GM12878 (cell line): Measurements from ENCODE around the gene GALK2.

Source experiments
- CEBPB ChIP-seq, 2 experiments: fragments of 150-350 bp in 1 of 2; IDR thresholded peaks; 2 replicates each; pipeline ENCODE4 v1.6.1; 2012 to 2014; ENCODE audit warnings: low read depth in 2 of 2, low read length in 2 of 2, borderline replicate concordance in 1 of 2, inconsistent platforms in 1 of 2
- EP300 ChIP-seq, 2 experiments: fragments of 150-350 bp in 1 of 2; IDR thresholded peaks; 2 replicates each; pipeline ENCODE4 v1.6.1; 2011 to 2012; ENCODE audit warnings: low read depth in 2 of 2, low read length in 2 of 2, borderline replicate concordance in 1 of 2, improper control_type of control experiment in 1 of 2, inconsistent platforms in 1 of 2; ENCODE audit not compliant: control insufficient read depth in 1 of 2
- RAD21 ChIP-seq: IDR thresholded peaks from 2 replicates; pipeline ENCODE4 v1.6.1; 2011; ENCODE audit warnings: mild to moderate bottlenecking, low read depth, low read length, moderate library complexity; ENCODE audit not compliant: insufficient read depth
- SPI1 ChIP-seq: IDR thresholded peaks from 2 replicates; pipeline ENCODE4 v1.6.1; 2011; ENCODE audit warnings: low read depth, mild to moderate bottlenecking, low read length, moderate library complexity, borderline replicate concordance; ENCODE audit not compliant: insufficient read depth
- TF ChIP-seq, protein P1 (sequence below), 3 experiments: IDR thresholded peaks in 2 of 3; conservative IDR thresholded peaks in 1 of 3; 2 replicates each; pipeline ENCODE4 v1.5.1; 2011; ENCODE audit warnings: low read depth in 3 of 3, low read length in 3 of 3, mild to moderate bottlenecking in 3 of 3, control low read depth in 2 of 3, moderate library complexity in 2 of 3, inconsistent platforms in 1 of 3, mixed read lengths in 1 of 3; ENCODE audit not compliant: control insufficient read depth in 2 of 3, insufficient read depth in 1 of 3; ENCODE audit errors: extremely low read depth in 1 of 3
- TF ChIP-seq, protein P2 (sequence below): IDR thresholded peaks from 2 replicates; pipeline ENCODE4 v1.6.1; 2012; ENCODE audit warnings: low read depth, low read length, improper control_type of control experiment
- TF ChIP-seq, protein P3 (sequence below): fragments of 450-650 bp; IDR thresholded peaks from 2 replicates; pipeline ENCODE4 v1.6.1; 2014; ENCODE audit warnings: mild to moderate bottlenecking
- TF ChIP-seq, protein P4 (sequence below): IDR thresholded peaks from 2 replicates; pipeline ENCODE4 v1.6.1; 2012; ENCODE audit warnings: low read depth, low read length, improper control_type of control experiment

DNA sequence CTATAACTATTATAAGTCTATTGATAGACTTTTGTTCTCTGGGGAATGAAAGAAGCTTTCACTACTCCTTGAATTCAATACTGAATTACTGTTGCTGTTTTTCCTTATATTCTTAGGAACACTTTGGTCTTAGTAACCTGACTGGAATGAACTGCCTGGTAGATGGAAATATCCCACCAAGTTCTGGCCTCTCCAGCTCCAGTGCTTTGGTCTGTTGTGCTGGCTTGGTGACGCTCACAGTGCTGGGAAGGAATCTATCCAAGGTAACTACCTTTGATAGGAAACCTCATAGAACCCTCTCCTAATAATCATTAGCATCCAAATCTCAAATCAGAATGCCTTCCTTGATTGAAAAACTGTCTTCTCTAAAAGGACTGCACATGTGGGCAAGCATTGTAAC, 69.1 kb downstream of the GALK2 start:
- TF ChIP-seq RAD21 (no peak), CEBPB (IDR thresholded peaks at IDR 0.05; ENCODE audit: borderline replicate concordance in 1 of 2, low read depth in 2 of 2, low read length in 2 of 2) (no peak), SPI1 (no peak), EP300 (IDR thresholded peaks at IDR 0.05; ENCODE audit: borderline replicate concordance in 1 of 2, control insufficient read depth in 1 of 2, low read depth in 2 of 2, low read length in 2 of 2) (no peak)
- TF ChIP-seq, protein P1, sequence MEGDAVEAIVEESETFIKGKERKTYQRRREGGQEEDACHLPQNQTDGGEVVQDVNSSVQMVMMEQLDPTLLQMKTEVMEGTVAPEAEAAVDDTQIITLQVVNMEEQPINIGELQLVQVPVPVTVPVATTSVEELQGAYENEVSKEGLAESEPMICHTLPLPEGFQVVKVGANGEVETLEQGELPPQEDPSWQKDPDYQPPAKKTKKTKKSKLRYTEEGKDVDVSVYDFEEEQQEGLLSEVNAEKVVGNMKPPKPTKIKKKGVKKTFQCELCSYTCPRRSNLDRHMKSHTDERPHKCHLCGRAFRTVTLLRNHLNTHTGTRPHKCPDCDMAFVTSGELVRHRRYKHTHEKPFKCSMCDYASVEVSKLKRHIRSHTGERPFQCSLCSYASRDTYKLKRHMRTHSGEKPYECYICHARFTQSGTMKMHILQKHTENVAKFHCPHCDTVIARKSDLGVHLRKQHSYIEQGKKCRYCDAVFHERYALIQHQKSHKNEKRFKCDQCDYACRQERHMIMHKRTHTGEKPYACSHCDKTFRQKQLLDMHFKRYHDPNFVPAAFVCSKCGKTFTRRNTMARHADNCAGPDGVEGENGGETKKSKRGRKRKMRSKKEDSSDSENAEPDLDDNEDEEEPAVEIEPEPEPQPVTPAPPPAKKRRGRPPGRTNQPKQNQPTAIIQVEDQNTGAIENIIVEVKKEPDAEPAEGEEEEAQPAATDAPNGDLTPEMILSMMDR (IDR thresholded peaks at IDR 0.05 in 2 of 3, conservative IDR thresholded peaks at IDR 0.05 in 1 of 3; ENCODE audit: control insufficient read depth in 2 of 3, extremely low read depth in 1 of 3, insufficient read depth in 1 of 3, low read depth in 3 of 3, low read length in 3 of 3): no peak
- TF ChIP-seq, protein P2, sequence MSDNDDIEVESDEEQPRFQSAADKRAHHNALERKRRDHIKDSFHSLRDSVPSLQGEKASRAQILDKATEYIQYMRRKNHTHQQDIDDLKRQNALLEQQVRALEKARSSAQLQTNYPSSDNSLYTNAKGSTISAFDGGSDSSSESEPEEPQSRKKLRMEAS: no peak
- TF ChIP-seq, protein P3, sequence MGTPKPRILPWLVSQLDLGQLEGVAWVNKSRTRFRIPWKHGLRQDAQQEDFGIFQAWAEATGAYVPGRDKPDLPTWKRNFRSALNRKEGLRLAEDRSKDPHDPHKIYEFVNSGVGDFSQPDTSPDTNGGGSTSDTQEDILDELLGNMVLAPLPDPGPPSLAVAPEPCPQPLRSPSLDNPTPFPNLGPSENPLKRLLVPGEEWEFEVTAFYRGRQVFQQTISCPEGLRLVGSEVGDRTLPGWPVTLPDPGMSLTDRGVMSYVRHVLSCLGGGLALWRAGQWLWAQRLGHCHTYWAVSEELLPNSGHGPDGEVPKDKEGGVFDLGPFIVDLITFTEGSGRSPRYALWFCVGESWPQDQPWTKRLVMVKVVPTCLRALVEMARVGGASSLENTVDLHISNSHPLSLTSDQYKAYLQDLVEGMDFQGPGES: no peak
- TF ChIP-seq, protein P4, sequence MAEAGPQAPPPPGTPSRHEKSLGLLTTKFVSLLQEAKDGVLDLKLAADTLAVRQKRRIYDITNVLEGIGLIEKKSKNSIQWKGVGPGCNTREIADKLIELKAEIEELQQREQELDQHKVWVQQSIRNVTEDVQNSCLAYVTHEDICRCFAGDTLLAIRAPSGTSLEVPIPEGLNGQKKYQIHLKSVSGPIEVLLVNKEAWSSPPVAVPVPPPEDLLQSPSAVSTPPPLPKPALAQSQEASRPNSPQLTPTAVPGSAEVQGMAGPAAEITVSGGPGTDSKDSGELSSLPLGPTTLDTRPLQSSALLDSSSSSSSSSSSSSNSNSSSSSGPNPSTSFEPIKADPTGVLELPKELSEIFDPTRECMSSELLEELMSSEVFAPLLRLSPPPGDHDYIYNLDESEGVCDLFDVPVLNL: no peak
